H9 (cell line): ENCODE measurements around the gene RABGAP1L. TPM values are rescaled to one million over a fixed set of nuclear protein-coding genes. Genes with fewer than 3 reads are reported as not detected.

Experiments used
- DNase-seq: peaks from one replicate; pipeline ENCODE4 v3.0.0-alpha.2; 2017
- H2AFZ ChIP-seq: one replicate; pipeline ENCODE4 v1.6.1; 2013; ENCODE audit warnings: mild to moderate bottlenecking, low read length, control low read depth, moderate library complexity
- H2AK5ac ChIP-seq: 2 replicates; pipeline ENCODE4 v1.6.1; 2013; ENCODE audit warnings: low read length, control low read depth, mixed read lengths; ENCODE audit not compliant: insufficient read length
- H2BK120ac ChIP-seq: one replicate; pipeline ENCODE4 v1.6.1; 2013; ENCODE audit warnings: low read depth, mild to moderate bottlenecking, low read length, control low read depth, inconsistent platforms; ENCODE audit not compliant: poor library complexity, severe bottlenecking
- H2BK12ac ChIP-seq: 2 replicates; pipeline ENCODE4 v1.6.1; 2013; ENCODE audit warnings: low read length, control low read depth, mixed read lengths, low read depth; ENCODE audit not compliant: insufficient read length
- H2BK15ac ChIP-seq: 2 replicates; pipeline ENCODE4 v1.6.1; 2013; ENCODE audit warnings: low read depth, low read length, control low read depth
- H2BK20ac ChIP-seq: one replicate; pipeline ENCODE4 v1.6.1; 2013; ENCODE audit warnings: low read depth, mild to moderate bottlenecking, low read length, control low read depth, inconsistent platforms; ENCODE audit not compliant: poor library complexity, severe bottlenecking
- H2BK5ac ChIP-seq: 2 replicates; pipeline ENCODE4 v1.6.1; 2013; ENCODE audit warnings: low read length, control low read depth, mixed read lengths; ENCODE audit not compliant: insufficient read length
- H3K14ac ChIP-seq: 2 replicates; pipeline ENCODE4 v1.6.1; 2013; ENCODE audit warnings: low read length, control low read depth; ENCODE audit not compliant: insufficient read depth
- H3K18ac ChIP-seq: 2 replicates; pipeline ENCODE4 v1.6.1; 2013; ENCODE audit warnings: low read depth, mild to moderate bottlenecking, mixed read lengths, low read length, control low read depth; ENCODE audit not compliant: insufficient read length
- H3K23ac ChIP-seq: 2 replicates; pipeline ENCODE4 v1.6.1; 2013; ENCODE audit warnings: low read length, control low read depth, mixed read lengths, low read depth; ENCODE audit not compliant: insufficient read length
- H3K23me2 ChIP-seq: 2 replicates; pipeline ENCODE4 v1.6.1; 2013; ENCODE audit warnings: low read depth, mild to moderate bottlenecking, mixed read lengths, low read length, control low read depth; ENCODE audit not compliant: insufficient read length, poor library complexity, severe bottlenecking
- H3K27ac ChIP-seq: 2 replicates; pipeline ENCODE4 v1.5.1; 2013; ENCODE audit warnings: low read length, control low read depth, mixed read lengths, low read depth; ENCODE audit not compliant: insufficient read length
- H3K27me3 ChIP-seq: 2 replicates; pipeline ENCODE4 v1.6.1; 2013; ENCODE audit warnings: low read length, control low read depth, inconsistent platforms; ENCODE audit not compliant: insufficient read depth
- H3K4ac ChIP-seq: 2 replicates; pipeline ENCODE4 v1.6.1; 2013; ENCODE audit warnings: low read depth, mild to moderate bottlenecking, control low read depth, inconsistent platforms, low read length, moderate library complexity
- H3K4me1 ChIP-seq: 2 replicates; pipeline ENCODE4 v1.6.1; 2013; ENCODE audit warnings: low read length, control low read depth, inconsistent platforms; ENCODE audit not compliant: insufficient read depth
- H3K4me2 ChIP-seq: 2 replicates; pipeline ENCODE4 v1.6.1; 2013; ENCODE audit warnings: low read length, control low read depth, mixed read lengths; ENCODE audit not compliant: insufficient read length, insufficient read depth
- H3K56ac ChIP-seq: 2 replicates; pipeline ENCODE4 v1.6.1; 2013; ENCODE audit warnings: low read depth, mild to moderate bottlenecking, mixed read lengths, low read length, control low read depth; ENCODE audit not compliant: insufficient read length
- H3K79me1 ChIP-seq: 2 replicates; pipeline ENCODE4 v1.6.1; 2013; ENCODE audit warnings: low read depth, mild to moderate bottlenecking, moderate library complexity, low read length, control low read depth, inconsistent platforms; ENCODE audit not compliant: insufficient read depth, poor library complexity, severe bottlenecking
- H3K79me2 ChIP-seq: 2 replicates; pipeline ENCODE4 v1.6.1; 2013; ENCODE audit warnings: low read length, control low read depth, inconsistent platforms; ENCODE audit not compliant: insufficient read depth
- H3K9ac ChIP-seq: 2 replicates; pipeline ENCODE4 v1.6.1; 2013; ENCODE audit warnings: low read length, control low read depth, mixed read lengths; ENCODE audit not compliant: insufficient read length; ENCODE audit errors: extremely low read depth
- H3K9me3 ChIP-seq: one replicate; pipeline ENCODE4 v1.6.1; 2013; ENCODE audit warnings: low read depth, low read length, inconsistent platforms; ENCODE audit not compliant: control insufficient read depth
- H3T11ph ChIP-seq: one replicate; pipeline ENCODE4 v1.6.1; 2013; ENCODE audit warnings: mild to moderate bottlenecking, low read length, control low read depth, inconsistent platforms
- H4K20me1 ChIP-seq: one replicate; pipeline ENCODE4 v1.6.1; 2013; ENCODE audit not compliant: control insufficient read depth, insufficient read length, insufficient read depth
- H4K5ac ChIP-seq: 2 replicates; pipeline ENCODE4 v1.6.1; 2013; ENCODE audit warnings: low read depth, mild to moderate bottlenecking, mixed read lengths, low read length, control low read depth; ENCODE audit not compliant: insufficient read length
- H4K8ac ChIP-seq: replicated peaks from 2 replicates; pipeline ENCODE4 v1.6.1; 2013; ENCODE audit warnings: low read length, control low read depth, mixed read lengths, low read depth; ENCODE audit not compliant: insufficient read length
- H4K91ac ChIP-seq: 2 replicates; pipeline ENCODE4 v1.6.1; 2013; ENCODE audit warnings: low read depth, mild to moderate bottlenecking, moderate library complexity, mixed read lengths, low read length, control low read depth; ENCODE audit not compliant: insufficient read length
- H3K27ac Mint-ChIP-seq, 3 experiments: 2 replicates in 2 of 3; 3 replicates in 1 of 3; pipeline ENCODE4 v1.8.0; 2020 to 2021; ENCODE audit warnings: mixed read lengths in 3 of 3, mild to moderate bottlenecking in 1 of 3, moderate library complexity in 1 of 3
- H3K27me3 Mint-ChIP-seq: 2 replicates; pipeline ENCODE4 v1.8.0; 2021; ENCODE audit warnings: low read depth, mild to moderate bottlenecking, moderate library complexity, mixed read lengths
- H3K36me3 Mint-ChIP-seq, 3 experiments: 2 replicates in 2 of 3; 3 replicates in 1 of 3; pipeline ENCODE4 v1.8.0; 2020 to 2021; ENCODE audit warnings: low read depth in 3 of 3, mixed read lengths in 3 of 3; ENCODE audit not compliant: insufficient read depth in 1 of 3
- H3K4me1 Mint-ChIP-seq, 2 experiments: 2 replicates each; pipeline ENCODE4 v1.8.0; 2020; ENCODE audit warnings: mixed read lengths in 2 of 2
- H3K4me3 Mint-ChIP-seq, 2 experiments: 2 replicates in 1 of 2; 3 replicates in 1 of 2; pipeline ENCODE4 v1.8.0; 2020 to 2021; ENCODE audit warnings: mild to moderate bottlenecking in 2 of 2, mixed read lengths in 2 of 2, moderate library complexity in 1 of 2
- H3K9me3 Mint-ChIP-seq, 2 experiments: 2 replicates in 1 of 2; 3 replicates in 1 of 2; pipeline ENCODE4 v1.8.0; 2020; ENCODE audit warnings: mild to moderate bottlenecking in 2 of 2, mixed read lengths in 2 of 2, moderate library complexity in 1 of 2
- total RNA-seq: library from RNA; stranded (reverse); gene quantifications from 2 replicates; pipeline ENCODE4 v1.2.1, GENCODE V29; 2021
- TF ChIP-seq, protein P1 (sequence below): fragments of 200-600 bp; sonication (generic); conservative IDR thresholded peaks from 3 replicates; pipeline ENCODE4 v1.8.0; 2021; ENCODE audit warnings: antibody characterized with exemption, mild to moderate bottlenecking

Gene RABGAP1L
- total RNA-seq, 1 experiment from 2014 or later = 147 TPM

DNA sequence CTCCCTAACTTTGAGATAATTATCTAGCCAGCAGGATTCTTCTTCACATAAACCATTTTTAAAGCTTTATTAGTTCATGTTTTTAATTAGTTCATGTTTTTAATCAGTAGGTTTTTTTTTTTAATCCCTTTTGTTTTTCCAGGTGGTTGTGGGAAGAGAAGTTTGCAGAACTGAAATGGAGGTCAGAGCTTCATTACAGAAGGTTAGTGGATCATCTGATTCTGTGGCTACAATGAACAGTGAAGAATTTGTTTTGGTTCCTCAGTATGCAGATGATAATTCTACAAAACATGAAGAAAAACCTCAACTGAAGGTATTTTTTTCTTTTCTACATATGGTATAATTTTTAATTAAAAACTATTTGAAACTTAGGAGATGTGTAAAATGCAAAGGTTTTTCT lies 59.7 kb downstream of the RABGAP1L start:
- H3K14ac ChIP-seq = no peak overlapping the region
- H3K27ac ChIP-seq = no peak overlapping the region

More for the DNA sequence above, 59.7 kb downstream of the RABGAP1L start:
- no peaks in the 10 kb centered on the region for H3K79me2 ChIP-seq
- peaks cover 5% of the 10 kb centered on the region; the same call in 1 of the 2 replicates for H3K4me1 ChIP-seq
- H3K27me3 ChIP-seq = no peaks in the 10 kb centered on the region
- no peak overlapping the region for H3K4ac ChIP-seq
- DNase-seq = no peak
- H3K18ac ChIP-seq = no peak overlapping the region
- no peak overlapping the region for H4K91ac ChIP-seq
- H4K20me1 ChIP-seq = no peaks in the 10 kb centered on the region
- H3K27ac Mint-ChIP-seq = no peak overlapping the region
- H2BK120ac ChIP-seq = no peak overlapping the region
- peaks cover 13 to 18% (median 15%) of the 10 kb centered on the region in 3 experiments for H3K36me3 Mint-ChIP-seq
- TF ChIP-seq, protein P1, sequence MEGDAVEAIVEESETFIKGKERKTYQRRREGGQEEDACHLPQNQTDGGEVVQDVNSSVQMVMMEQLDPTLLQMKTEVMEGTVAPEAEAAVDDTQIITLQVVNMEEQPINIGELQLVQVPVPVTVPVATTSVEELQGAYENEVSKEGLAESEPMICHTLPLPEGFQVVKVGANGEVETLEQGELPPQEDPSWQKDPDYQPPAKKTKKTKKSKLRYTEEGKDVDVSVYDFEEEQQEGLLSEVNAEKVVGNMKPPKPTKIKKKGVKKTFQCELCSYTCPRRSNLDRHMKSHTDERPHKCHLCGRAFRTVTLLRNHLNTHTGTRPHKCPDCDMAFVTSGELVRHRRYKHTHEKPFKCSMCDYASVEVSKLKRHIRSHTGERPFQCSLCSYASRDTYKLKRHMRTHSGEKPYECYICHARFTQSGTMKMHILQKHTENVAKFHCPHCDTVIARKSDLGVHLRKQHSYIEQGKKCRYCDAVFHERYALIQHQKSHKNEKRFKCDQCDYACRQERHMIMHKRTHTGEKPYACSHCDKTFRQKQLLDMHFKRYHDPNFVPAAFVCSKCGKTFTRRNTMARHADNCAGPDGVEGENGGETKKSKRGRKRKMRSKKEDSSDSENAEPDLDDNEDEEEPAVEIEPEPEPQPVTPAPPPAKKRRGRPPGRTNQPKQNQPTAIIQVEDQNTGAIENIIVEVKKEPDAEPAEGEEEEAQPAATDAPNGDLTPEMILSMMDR = no peak
- no peak overlapping the region for H4K8ac ChIP-seq
- no peak overlapping the region for H3T11ph ChIP-seq
- H2BK15ac ChIP-seq = no peak overlapping the region
- H3K9me3 Mint-ChIP-seq = peaks cover 6 to 9% of the 10 kb centered on the region in 2 experiments
- no peaks in the 10 kb centered on the region for H3K27me3 Mint-ChIP-seq
- H3K4me1 Mint-ChIP-seq = no peaks in the 10 kb centered on the region
- H3K4me2 ChIP-seq = no peak overlapping the region
- no peak overlapping the region for H2BK5ac ChIP-seq
- H3K4me3 Mint-ChIP-seq = no peak overlapping the region
- no peaks in the 10 kb centered on the region for H3K9me3 ChIP-seq
- no peak overlapping the region for H3K23ac ChIP-seq
- no peak overlapping the region for H3K9ac ChIP-seq
- H2BK12ac ChIP-seq = no peak overlapping the region
- no peak overlapping the region for H2AFZ ChIP-seq
- no peak overlapping the region for H2BK20ac ChIP-seq
- no peaks in the 10 kb centered on the region for H3K79me1 ChIP-seq
- no peak overlapping the region for H3K56ac ChIP-seq
- no peaks in the 10 kb centered on the region for H3K23me2 ChIP-seq
- H2AK5ac ChIP-seq = no peak overlapping the region
- no peak overlapping the region for H4K5ac ChIP-seq
